DND-41 (cell line): ENCODE measurements around the gene KLF16.
A peak's percentile ranks its signal among the peaks of the same experiment; 100 is the strongest.

Experiments
- ATAC-seq: fragments of 200-7000 bp; cut with Tn5 transposase; 3 replicates; pipeline ENCODE4 v1.9.1; 2021; ENCODE audit warnings: low read depth; ENCODE audit not compliant: insufficient read depth
- DNase-seq: peaks from one replicate; pipeline ENCODE4 v3.0.0-alpha.2; 2020
- H2AFZ ChIP-seq: 2 replicates; pipeline ENCODE4 v1.6.0; 2012; ENCODE audit warnings: low read depth, low read length
- H3K27ac ChIP-seq: 2 replicates; pipeline ENCODE4 v1.5.1; 2012; ENCODE audit warnings: low read length, inconsistent platforms
- H3K27me3 ChIP-seq: fragments of 200-600 bp; sonication (generic); 2 replicates; pipeline ENCODE4 v1.6.0; 2012; ENCODE audit warnings: low read length, mild to moderate bottlenecking, inconsistent platforms; ENCODE audit not compliant: insufficient read depth, poor library complexity
- H3K36me3 ChIP-seq: 2 replicates; pipeline ENCODE4 v1.5.1; 2012; ENCODE audit warnings: low read length, inconsistent platforms; ENCODE audit not compliant: insufficient read depth
- H3K4me1 ChIP-seq: 2 replicates; pipeline ENCODE4 v1.5.1; 2012; ENCODE audit warnings: mild to moderate bottlenecking, low read length; ENCODE audit not compliant: insufficient read depth
- H3K4me2 ChIP-seq: 2 replicates; pipeline ENCODE4 v1.6.0; 2012; ENCODE audit warnings: mild to moderate bottlenecking, moderate library complexity, low read length, inconsistent platforms; ENCODE audit not compliant: insufficient read depth
- H3K4me3 ChIP-seq, 2 experiments: fragments of 200-600 bp in 1 of 2; shearing (Covaris generic) in 1 of 2; 2 replicates each; pipeline ENCODE4 v1.5.1; 2012 to 2016; ENCODE audit warnings: inconsistent platforms in 2 of 2, low read length in 2 of 2, mild to moderate bottlenecking in 2 of 2, low read depth in 1 of 2, moderate library complexity in 1 of 2
- H3K79me2 ChIP-seq: 2 replicates; pipeline ENCODE4 v1.6.0; 2012; ENCODE audit warnings: low read length, inconsistent platforms; ENCODE audit not compliant: insufficient read depth
- H3K9ac ChIP-seq: 2 replicates; pipeline ENCODE4 v1.6.0; 2012; ENCODE audit warnings: low read depth, mild to moderate bottlenecking, inconsistent platforms, low read length, moderate library complexity
- H3K9me3 ChIP-seq: 2 replicates; pipeline ENCODE4 v1.5.1; 2012; ENCODE audit warnings: low read length, moderate library complexity, mild to moderate bottlenecking, inconsistent platforms; ENCODE audit not compliant: insufficient read depth, severe bottlenecking
- H4K20me1 ChIP-seq: 2 replicates; pipeline ENCODE4 v1.6.0; 2012; ENCODE audit warnings: low read length; ENCODE audit not compliant: insufficient read depth
- EZH2 ChIP-seq: IDR thresholded peaks from 3 replicates; pipeline ENCODE4 v1.6.1; 2012; ENCODE audit warnings: borderline replicate concordance, low read depth, mild to moderate bottlenecking, moderate library complexity, low read length, inconsistent platforms; ENCODE audit not compliant: severe bottlenecking
- TF ChIP-seq, protein P1 (sequence below): IDR thresholded peaks from 2 replicates; pipeline ENCODE4 v1.5.1; 2012; ENCODE audit warnings: borderline replicate concordance, low read length, moderate library complexity, mild to moderate bottlenecking; ENCODE audit not compliant: poor library complexity, severe bottlenecking; ENCODE audit errors: extremely low read depth

Gene KLF16

DNA sequence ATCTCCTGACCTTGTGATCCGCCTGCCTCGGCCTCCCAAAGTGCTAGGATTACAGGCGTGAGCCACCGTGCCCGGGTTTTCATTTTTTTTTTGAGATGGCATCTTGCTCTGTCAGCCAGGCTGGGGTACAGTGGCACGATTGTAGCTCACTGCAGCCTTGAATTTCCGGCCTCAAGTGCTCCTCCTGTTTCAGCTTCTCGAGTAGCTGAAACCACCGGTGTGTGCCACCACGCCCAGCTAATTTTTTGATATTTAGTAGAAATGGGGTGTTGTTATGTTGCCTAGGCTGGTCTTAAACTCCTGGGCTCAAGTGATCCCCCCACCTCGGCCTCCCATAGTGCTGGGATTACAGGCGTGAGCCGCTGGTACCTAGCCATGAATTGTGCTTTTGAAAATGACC lies 47.7 kb upstream of the KLF16 start:
- no peaks in the 10 kb centered on the region for H3K9me3 ChIP-seq
- DNase-seq, result no peak
- peaks cover 16% of the 10 kb centered on the region for H3K4me1 ChIP-seq
- TF ChIP-seq EZH2, result no peak
- TF ChIP-seq, protein P1, sequence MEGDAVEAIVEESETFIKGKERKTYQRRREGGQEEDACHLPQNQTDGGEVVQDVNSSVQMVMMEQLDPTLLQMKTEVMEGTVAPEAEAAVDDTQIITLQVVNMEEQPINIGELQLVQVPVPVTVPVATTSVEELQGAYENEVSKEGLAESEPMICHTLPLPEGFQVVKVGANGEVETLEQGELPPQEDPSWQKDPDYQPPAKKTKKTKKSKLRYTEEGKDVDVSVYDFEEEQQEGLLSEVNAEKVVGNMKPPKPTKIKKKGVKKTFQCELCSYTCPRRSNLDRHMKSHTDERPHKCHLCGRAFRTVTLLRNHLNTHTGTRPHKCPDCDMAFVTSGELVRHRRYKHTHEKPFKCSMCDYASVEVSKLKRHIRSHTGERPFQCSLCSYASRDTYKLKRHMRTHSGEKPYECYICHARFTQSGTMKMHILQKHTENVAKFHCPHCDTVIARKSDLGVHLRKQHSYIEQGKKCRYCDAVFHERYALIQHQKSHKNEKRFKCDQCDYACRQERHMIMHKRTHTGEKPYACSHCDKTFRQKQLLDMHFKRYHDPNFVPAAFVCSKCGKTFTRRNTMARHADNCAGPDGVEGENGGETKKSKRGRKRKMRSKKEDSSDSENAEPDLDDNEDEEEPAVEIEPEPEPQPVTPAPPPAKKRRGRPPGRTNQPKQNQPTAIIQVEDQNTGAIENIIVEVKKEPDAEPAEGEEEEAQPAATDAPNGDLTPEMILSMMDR, result no peak
- no peak for ATAC-seq
- H3K79me2 ChIP-seq, result peaks cover 84% of the 10 kb centered on the region
- no peak overlapping the region for H3K4me3 ChIP-seq
- H4K20me1 ChIP-seq, result peaks cover 56% of the 10 kb centered on the region
- H3K27ac ChIP-seq, result no peak overlapping the region
- H3K4me2 ChIP-seq, result no peak overlapping the region
- no peak overlapping the region for H3K9ac ChIP-seq
- peaks cover 48% of the 10 kb centered on the region for H3K36me3 ChIP-seq
- H2AFZ ChIP-seq, result no peak overlapping the region
- H3K27me3 ChIP-seq, result no peaks in the 10 kb centered on the region

DNA sequence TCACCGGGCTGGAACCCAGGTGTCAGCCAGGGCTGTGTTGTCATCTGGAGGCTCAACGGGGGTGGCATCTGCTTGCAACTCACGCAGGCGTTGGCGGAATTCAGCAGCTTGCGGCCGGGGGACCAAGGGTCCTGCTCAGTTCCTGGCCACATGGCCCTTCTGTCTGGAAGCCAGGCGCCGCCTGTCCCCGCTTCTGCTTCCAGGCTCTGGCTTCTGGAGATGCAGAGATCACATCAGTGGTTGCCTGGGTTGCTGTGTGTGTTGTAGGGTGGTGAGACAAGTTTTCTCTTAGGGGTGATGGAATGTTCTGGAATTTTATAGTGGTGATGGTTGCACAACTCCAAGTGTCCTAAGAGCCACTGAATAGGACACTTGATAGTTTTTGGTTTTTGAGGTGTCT lies 46.8 kb upstream of the KLF16 start:
- H3K79me2 ChIP-seq, result peaks cover 89% of the 10 kb centered on the region
- no peaks in the 10 kb centered on the region for H3K9me3 ChIP-seq
- no peaks in the 10 kb centered on the region for H3K27me3 ChIP-seq
- H3K4me3 ChIP-seq, result no peak overlapping the region
- H3K4me2 ChIP-seq, result no peak overlapping the region
- H2AFZ ChIP-seq, result no peak overlapping the region
- no peak for ATAC-seq
- no peak for TF ChIP-seq EZH2
- TF ChIP-seq, protein P1, result no peak
- H4K20me1 ChIP-seq, result peaks cover 53% of the 10 kb centered on the region
- H3K9ac ChIP-seq, result no peak overlapping the region
- peaks cover 22% of the 10 kb centered on the region for H3K4me1 ChIP-seq
- H3K36me3 ChIP-seq, result peaks cover 46% of the 10 kb centered on the region
- DNase-seq, result no peak
- H3K27ac ChIP-seq, result no peak overlapping the region

DNA sequence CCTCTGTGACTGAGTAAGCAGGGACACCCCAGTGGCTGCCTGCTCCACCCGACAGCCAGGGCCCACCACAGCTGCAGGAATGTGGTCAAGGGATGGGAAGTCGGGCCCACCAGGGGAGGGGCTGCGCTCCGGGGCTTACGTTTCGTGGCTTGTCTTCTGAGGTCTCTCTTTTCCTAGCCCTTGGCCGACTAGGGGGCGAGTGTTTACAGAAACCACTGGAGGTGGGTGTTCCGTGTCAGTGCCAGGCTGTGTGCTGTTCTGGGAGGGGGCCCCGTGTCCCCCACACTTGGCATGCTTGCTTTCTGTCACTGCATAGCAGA lies 46.3 kb upstream of the KLF16 start:
- Histone ChIP-seq H3K36me3 (peaks cover 41% of the 10 kb centered on the region), H3K4me2 (no peak overlapping the region; the same call in 1 of the 2 replicates), H3K27ac (no peak overlapping the region), H3K27me3 (no peaks in the 10 kb centered on the region), H3K9ac (no peak overlapping the region), H3K4me3 (no peak overlapping the region), H4K20me1 (peaks cover 49% of the 10 kb centered on the region), H3K79me2 (peaks cover 88% of the 10 kb centered on the region), H2AFZ (no peak overlapping the region), H3K9me3 (no peaks in the 10 kb centered on the region), H3K4me1 (peaks cover 25% of the 10 kb centered on the region)
- peak; percentile 32 for DNase-seq
- TF ChIP-seq, protein P1, result no peak
- no peak for TF ChIP-seq EZH2
- no peak for ATAC-seq

DNA sequence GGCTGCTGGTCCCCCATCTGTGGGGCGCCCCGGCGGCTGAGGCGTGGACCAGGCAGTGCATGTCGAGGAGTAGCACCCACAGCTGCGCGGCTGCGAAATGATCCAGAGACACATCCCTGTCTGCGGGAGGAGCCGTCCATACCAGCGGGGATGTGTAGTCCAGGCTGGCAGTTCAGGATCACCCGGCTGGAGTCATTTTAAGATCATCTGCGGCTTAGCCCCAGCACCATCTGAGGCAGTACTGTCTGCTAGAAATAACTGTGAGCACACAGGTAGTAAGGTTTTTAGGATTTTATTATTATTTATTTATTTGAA lies 44.9 kb upstream of the KLF16 start:
- no peaks in the 10 kb centered on the region for H3K9me3 ChIP-seq
- TF ChIP-seq, protein P1, result no peak
- no peak for TF ChIP-seq EZH2
- no peak overlapping the region for H3K9ac ChIP-seq
- peaks cover 29% of the 10 kb centered on the region for H3K4me1 ChIP-seq
- peaks cover 76% of the 10 kb centered on the region for H3K79me2 ChIP-seq
- H2AFZ ChIP-seq, result no peak overlapping the region
- ATAC-seq (no peak), DNase-seq (no peak)
- peaks cover 35% of the 10 kb centered on the region for H4K20me1 ChIP-seq
- no peaks in the 10 kb centered on the region for H3K27me3 ChIP-seq
- no peak overlapping the region for H3K4me2 ChIP-seq
- H3K27ac ChIP-seq, result no peak overlapping the region
- no peak overlapping the region for H3K4me3 ChIP-seq
- peaks cover 27% of the 10 kb centered on the region for H3K36me3 ChIP-seq
